HS-27A (cell line): ENCODE data around the gene ARHGAP24.
A peak's percentile ranks its signal among the peaks of the same experiment; 100 is the strongest.
"Not testable (repeated sequence)": the region's sequence is repeated elsewhere in the genome, so short reads cannot be mapped to it uniquely, and the experiment has no call there.

Experiments
- DNase-seq: peaks from one replicate; pipeline ENCODE4 v3.0.0-alpha.2; 2012; ENCODE audit warnings: low read depth, missing footprints

The ARHGAP24 gene

DNA sequence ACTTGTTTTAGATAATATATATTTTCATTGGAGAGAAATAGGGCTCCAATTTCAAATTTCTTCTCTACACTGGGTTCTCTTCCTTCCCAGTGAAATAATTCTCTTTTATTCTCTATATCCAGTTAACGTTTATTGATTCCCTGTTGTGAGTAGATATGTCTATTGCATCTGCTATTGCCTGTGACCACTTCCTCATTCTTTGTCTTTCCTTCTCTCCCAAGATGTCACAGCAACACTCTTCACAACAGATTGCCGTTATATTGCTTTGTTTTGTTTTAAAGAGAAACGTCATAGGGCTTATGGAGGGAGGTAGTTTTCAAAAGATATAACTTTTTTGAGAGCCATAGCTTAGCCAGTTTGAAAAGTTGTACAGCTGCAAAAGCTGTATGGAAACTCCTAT, 343.8 kb downstream of the ARHGAP24 start:
- no peak for DNase-seq

DNA sequence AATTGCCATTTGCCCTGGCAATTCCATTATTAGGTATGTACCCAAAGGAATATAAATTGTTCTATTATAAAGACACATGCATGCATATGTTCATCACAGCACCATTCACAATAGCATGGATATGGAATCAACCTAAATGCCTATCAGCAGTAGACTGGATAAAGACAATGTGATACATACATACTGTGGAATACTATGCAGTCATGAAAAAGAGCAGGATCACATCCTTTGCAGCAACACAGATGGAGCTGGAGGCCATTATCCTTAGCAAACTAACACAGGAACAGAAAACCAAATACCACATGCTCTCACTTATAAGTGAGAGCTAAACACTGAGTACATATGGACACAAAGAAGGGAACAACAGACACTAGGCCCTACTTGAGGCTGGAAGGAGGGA, 345.2 kb downstream of the ARHGAP24 start:
- not testable (repeated sequence) for DNase-seq

- DNase-seq, result no peak
Measured at GRCh38 chr4:85821688-85822455, 346.9 kb downstream of the ARHGAP24 start.

DNA sequence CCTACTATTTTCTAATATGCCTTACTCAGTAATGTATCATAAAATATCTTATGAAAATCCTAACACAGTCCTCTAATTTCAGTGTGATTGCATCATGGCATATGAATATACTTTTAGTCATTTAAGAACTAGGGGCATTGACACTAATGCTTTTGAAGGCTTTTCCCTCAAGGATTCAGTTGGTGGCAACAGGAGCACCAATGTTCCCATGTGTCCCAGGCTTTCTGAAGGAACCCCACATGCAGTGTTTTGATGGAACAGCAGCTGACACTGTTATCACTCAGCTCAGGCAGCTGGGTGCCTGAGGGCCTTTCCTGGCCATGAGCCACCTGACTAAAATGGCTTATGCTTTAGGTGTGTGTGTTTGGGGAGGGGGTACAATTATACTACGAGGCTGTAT, 348.3 kb downstream of the ARHGAP24 start:
- no peak for DNase-seq

GRCh38 chr4:85824166-85824945, 349.4 kb downstream of the ARHGAP24 start:
- no peak for DNase-seq

- DNase-seq, result peak; percentile 70
Measured at GRCh38 chr4:85826060-85826678, 351.2 kb downstream of the ARHGAP24 start.

- DNase-seq, result no peak
Measured at GRCh38 chr4:85828027-85828890, 353.3 kb downstream of the ARHGAP24 start.

DNA sequence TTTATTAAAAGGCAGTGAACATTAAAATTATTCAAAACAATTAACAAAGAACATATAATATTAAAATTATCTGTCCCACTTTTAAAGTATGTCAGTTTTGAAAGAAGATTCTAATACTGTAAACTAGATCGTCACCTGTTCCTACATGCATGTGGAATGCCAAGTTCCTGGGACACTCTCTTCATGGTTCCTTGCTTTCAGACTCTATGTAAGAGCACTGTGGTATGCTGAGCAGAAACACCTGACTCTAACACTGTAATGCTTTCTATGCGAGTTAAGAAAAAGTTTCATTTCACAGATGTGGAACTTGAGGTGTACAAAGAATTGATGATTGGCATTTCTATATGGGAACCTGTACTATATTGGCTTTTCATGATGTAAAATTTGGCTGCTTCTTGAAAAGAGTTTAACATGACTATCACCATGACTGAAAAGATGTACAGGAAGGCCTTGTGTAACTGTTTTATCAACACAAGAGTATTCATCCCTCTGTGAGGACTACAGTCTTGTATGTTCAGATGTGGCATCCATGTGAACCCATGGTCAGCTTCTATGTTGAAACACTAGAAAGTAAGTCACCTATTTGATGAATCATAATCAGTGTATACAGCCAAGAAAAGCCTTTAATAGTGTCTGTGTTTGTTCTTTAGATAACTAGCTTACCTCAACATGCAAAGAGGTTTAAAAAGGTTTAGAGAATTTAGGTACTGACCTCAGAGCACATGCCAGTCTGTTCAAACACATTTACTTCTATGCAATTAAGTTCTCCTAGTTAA, 354.5 kb downstream of the ARHGAP24 start:
- no peak for DNase-seq

DNA sequence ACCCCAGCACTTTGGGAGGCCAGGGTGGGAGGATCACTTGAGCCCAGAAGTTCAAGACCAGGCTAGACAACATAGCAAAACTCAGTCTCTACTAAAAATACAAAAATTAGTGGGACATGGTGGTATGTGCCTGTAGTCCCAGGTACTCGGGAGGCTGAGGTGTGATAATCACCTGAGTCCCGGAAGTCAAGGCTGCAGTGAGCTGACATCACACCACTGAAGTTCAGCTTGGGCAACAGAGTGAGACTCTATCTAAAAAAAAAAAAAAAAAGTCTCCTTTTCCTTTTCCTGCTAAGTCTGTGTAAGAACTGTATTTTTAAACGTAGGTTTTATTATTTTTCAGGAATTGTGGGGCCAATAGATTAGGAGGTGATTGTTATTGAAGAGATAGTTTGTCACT, 356.7 kb downstream of the ARHGAP24 start:
- no peak for DNase-seq

GRCh38 chr4:85833302-85833701, 358.4 kb downstream of the ARHGAP24 start:
- DNase-seq, result no peak

DNA sequence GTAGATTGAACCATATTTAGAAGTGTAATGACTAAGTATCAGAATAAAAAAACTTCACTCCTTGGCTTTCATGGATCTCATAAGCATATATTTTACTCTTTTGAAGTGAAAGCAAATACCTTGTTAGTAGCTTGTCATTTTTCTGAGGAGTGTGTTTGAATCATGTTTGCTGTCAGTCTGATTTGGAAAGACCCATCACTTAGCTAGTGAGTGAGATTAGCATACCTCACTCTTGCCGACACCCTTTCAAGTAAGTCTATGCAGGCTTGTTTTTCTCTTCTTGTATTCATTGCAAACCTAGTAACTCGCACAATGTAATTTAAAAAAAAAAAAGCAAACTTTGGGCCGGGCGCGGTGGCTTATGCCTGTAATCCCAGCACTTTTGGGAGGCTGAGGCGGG, 360.0 kb downstream of the ARHGAP24 start:
- no peak for DNase-seq

DNA sequence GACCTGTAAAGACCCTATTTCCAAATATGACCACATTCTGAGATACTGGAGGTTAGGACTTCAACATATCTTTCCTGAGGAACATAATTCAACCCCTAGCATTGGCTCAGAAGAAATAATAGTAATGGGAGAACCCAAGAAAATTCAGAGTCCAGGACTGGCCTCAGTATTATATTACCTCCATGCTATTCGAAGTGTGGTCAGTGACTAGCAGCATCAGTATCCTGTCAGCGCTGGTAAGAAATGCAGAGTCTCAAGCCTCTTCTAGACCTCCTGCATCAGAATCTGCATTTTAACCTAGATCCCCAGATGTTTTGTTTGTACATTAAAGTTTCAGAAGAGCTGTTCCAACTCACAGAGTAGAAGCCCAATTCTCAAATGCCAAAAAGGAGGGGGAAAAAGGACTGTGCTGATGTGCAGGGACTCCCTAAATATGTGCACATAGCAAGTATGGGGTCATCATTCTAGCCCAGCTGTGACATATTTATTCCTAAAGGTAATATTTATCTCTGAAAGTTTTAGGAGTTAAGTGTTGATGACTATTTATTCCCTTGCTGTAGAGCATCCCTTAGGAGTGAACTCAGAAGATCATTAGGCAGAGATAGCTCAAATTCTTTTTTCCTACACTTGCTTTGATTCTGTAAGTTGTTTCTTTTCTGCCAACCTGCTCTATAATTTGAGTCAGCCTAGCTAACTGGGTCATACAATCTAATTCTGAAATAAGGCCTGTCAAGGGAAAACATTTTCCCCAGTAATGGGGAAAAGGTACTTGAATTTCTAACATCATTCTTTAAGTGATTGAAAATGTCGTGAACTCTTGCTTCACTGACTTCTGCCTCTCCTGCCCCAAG, 361.9 kb downstream of the ARHGAP24 start:
- DNase-seq, result no peak

DNA sequence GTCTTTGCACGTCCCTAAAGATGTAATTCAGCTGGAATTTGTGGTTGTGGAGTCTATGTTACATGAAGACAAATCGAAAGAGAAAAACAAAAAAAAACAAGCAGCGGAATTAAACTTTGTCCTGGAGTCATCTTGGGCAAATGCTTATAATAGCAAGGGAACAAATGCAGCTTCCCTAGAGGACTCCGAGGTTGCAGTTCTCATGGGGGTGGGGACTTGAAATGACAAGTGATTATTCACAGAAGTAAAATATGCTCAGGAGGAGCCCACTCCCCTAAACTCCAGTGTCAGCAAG, 362.4 kb downstream of the ARHGAP24 start:
- no peak for DNase-seq

DNA sequence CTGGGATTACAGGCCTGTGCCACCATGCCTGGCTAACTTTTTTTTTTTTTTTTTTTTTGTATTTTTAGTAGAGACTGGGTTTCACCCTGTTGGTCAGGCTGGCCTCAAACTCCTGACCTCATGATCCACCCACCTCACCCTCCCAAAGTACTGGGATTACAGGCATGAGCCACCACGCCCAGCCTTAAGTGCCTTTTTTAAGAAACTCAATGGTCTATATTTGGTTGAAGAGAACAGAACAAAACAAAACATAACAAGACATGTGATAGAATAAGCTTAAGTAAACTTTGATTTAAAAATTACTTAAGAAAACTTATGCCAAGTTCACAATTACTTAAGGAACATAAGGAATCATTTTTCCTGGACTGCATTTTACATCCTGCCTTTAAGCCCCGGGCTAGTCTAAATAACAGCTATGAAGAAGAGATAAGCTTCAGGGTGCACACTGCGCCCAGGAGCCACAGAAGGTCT, 365.1 kb downstream of the ARHGAP24 start:
- DNase-seq, result not testable (repeated sequence)

DNA sequence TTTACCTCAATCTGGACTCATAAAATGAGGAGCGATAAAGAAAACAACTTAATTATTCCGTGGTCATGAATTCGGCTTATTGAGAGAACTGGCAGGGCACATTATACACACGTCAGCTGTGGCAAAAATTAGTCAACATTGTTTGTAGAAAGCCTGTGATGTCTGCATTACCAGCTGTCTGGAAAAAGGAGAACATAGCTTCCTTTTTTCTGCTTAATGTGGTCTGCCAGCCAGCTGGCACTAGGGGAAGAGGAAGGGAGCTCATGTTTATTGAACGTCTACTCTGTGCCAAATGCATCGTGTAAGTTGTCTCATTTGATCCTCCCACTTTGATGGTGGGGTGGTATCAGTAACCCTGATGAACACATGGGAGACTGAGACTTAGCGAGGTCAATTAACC, 367.6 kb downstream of the ARHGAP24 start:
- no peak for DNase-seq

DNA sequence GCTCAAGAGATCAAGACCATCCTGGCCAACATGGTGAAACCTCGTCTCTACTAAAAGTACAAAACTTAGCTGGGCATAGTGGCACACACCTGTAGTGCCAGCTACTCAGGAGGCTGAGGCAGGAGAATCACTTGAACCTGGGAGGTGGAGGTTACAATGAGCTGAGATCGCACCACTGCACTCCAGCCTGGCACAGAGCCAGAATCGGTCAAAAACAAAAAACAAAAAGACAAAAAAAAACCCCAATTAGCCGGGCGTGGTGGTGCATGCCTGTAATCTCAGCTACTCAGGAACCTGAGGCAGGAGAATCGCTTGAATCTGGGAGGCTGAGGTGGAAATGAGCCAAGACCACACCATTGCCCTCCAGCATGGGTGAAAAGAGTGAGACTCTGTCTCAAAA, 378.8 kb downstream of the ARHGAP24 start:
- DNase-seq, result not testable (repeated sequence)

DNA sequence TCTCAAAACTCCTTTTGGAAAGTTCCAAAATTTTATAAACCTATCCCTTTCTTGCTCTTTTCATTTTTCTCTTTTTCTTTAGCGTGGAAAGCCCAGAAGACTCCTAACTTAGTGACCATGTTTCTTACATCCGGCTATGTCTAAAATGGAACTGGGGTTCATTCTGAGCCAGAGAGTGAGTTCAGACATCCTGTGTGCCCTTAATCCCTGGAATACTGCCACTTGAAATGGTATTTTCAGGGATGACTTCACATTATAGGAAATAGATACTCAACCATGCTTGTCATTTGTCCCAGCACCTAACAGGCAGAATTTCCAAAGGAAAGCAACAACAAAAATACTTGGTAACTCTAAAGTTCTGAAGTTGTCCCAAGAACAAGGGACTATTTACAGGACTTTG, 379.6 kb downstream of the ARHGAP24 start:
- DNase-seq, result no peak

GRCh38 chr4:85860066-85860740, 385.3 kb downstream of the ARHGAP24 start:
- peak; percentile 14 for DNase-seq

DNA sequence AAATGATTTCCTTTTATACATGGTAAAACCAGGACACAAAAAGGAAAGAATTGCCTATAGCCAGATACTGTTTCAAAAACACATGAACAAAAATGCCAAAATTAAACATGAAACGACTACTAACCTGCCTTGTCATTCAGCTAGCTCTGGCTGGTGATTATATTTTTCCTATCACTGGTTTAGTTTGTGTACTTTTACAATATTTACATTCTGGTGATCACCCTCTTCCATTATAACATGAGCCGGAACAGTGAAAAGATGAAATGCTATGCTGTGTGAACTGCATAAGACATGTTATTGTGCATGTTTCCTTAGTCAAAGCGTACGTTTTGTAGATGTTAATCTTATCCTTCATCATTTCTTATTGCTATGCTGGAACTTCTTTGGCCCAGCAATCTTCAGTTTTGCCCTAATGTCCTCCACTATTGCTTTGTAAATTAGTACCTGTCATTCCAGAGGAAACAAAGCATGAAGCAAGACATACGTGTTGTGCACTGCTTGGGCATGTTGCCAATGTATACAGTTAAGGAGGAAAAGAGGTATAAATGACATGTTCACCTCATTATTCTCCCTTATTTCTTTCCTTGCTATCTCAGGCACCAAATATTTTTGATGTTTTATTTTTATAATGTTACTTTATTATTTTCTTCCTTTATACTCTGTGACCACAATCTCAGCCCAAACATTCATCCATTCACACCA, 386.3 kb downstream of the ARHGAP24 start:
- no peak for DNase-seq
